Measurements from ENCODE around the gene HABP2.

DNA sequence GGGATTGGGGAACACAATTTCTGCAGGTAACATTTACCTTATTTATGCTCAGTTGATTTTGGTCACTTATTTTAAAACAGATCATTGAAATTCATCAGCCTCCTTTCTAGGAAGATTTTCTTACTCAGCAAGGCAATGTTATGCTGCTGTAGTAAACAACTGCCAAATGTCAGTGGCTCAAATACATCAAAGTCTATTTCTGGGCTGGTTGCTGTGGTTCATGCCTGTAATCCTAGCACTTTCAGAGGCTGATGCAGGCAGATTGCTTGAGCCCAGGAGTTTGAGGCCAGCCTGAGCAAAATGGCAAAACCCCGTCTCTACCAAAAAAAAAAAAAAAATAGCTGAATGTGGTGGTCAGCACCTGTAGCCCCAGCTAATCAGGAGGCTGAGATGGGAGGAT is 25.9 kb downstream of the HABP2 start:
- TF ChIP-seq, protein P1, sequence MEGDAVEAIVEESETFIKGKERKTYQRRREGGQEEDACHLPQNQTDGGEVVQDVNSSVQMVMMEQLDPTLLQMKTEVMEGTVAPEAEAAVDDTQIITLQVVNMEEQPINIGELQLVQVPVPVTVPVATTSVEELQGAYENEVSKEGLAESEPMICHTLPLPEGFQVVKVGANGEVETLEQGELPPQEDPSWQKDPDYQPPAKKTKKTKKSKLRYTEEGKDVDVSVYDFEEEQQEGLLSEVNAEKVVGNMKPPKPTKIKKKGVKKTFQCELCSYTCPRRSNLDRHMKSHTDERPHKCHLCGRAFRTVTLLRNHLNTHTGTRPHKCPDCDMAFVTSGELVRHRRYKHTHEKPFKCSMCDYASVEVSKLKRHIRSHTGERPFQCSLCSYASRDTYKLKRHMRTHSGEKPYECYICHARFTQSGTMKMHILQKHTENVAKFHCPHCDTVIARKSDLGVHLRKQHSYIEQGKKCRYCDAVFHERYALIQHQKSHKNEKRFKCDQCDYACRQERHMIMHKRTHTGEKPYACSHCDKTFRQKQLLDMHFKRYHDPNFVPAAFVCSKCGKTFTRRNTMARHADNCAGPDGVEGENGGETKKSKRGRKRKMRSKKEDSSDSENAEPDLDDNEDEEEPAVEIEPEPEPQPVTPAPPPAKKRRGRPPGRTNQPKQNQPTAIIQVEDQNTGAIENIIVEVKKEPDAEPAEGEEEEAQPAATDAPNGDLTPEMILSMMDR (IDR thresholded peaks at IDR 0.05; ENCODE audit: low read depth, low read length, missing input control) = no peak
- TF ChIP-seq EGR1 (IDR thresholded peaks at IDR 0.05; ENCODE audit: low read depth in 2 of 2) = no peak
- TF ChIP-seq TAF1 (conservative IDR thresholded peaks at IDR 0.05) = no peak
- no peak for TF ChIP-seq RAD21 (IDR thresholded peaks at IDR 0.05)
- TF ChIP-seq, protein P2, sequence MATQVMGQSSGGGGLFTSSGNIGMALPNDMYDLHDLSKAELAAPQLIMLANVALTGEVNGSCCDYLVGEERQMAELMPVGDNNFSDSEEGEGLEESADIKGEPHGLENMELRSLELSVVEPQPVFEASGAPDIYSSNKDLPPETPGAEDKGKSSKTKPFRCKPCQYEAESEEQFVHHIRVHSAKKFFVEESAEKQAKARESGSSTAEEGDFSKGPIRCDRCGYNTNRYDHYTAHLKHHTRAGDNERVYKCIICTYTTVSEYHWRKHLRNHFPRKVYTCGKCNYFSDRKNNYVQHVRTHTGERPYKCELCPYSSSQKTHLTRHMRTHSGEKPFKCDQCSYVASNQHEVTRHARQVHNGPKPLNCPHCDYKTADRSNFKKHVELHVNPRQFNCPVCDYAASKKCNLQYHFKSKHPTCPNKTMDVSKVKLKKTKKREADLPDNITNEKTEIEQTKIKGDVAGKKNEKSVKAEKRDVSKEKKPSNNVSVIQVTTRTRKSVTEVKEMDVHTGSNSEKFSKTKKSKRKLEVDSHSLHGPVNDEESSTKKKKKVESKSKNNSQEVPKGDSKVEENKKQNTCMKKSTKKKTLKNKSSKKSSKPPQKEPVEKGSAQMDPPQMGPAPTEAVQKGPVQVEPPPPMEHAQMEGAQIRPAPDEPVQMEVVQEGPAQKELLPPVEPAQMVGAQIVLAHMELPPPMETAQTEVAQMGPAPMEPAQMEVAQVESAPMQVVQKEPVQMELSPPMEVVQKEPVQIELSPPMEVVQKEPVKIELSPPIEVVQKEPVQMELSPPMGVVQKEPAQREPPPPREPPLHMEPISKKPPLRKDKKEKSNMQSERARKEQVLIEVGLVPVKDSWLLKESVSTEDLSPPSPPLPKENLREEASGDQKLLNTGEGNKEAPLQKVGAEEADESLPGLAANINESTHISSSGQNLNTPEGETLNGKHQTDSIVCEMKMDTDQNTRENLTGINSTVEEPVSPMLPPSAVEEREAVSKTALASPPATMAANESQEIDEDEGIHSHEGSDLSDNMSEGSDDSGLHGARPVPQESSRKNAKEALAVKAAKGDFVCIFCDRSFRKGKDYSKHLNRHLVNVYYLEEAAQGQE (IDR thresholded peaks at IDR 0.05) = no peak
- no peak for TF ChIP-seq MAX (IDR thresholded peaks at IDR 0.05)
